H1 (cell line): ENCODE measurements around the gene ATXN7. TPM values are rescaled to one million over a fixed set of nuclear protein-coding genes. Genes with fewer than 3 reads are reported as not detected.

Experiments
- ASH2L ChIP-seq: fragments of 200-600, 300-600 bp; sonication (generic); IDR thresholded peaks from one replicate; pipeline ENCODE4 v1.7.1; 2017; ENCODE audit warnings: low read length
- BACH1 ChIP-seq: IDR thresholded peaks from 2 replicates; pipeline ENCODE4 v1.6.1; 2012; ENCODE audit warnings: low read length, improper control_type of control experiment
- CBX5 ChIP-seq: fragments of 300-800, 300-1000 bp; sonication (generic); IDR thresholded peaks from 2 replicates; pipeline ENCODE4 v1.7.1; 2016; ENCODE audit warnings: antibody characterized with exemption, low read length, low read depth
- CHD1 ChIP-seq: IDR thresholded peaks from 2 replicates; pipeline ENCODE4 v1.6.1; 2012; ENCODE audit warnings: low read depth, low read length, improper control_type of control experiment
- CHD2 ChIP-seq: IDR thresholded peaks from 2 replicates; pipeline ENCODE4 v1.6.1; 2012; ENCODE audit warnings: low read length, improper control_type of control experiment
- CHD7 ChIP-seq: fragments of 300-600 bp; sonication (generic); IDR thresholded peaks from 2 replicates; pipeline ENCODE4 v1.7.1; 2012; ENCODE audit warnings: low read length, moderate library complexity, mild to moderate bottlenecking, inconsistent platforms; ENCODE audit not compliant: insufficient replicate concordance
- EP300 ChIP-seq, 2 experiments: IDR thresholded peaks; 1 replicate in 1 of 2; 2 replicates in 1 of 2; pipeline ENCODE4 v1.6.1; 2011 to 2012; ENCODE audit warnings: low read depth in 2 of 2, low read length in 2 of 2, mild to moderate bottlenecking in 2 of 2, borderline replicate concordance in 1 of 2, inconsistent platforms in 1 of 2, moderate library complexity in 1 of 2
- GABPA ChIP-seq: IDR thresholded peaks from 2 replicates; pipeline ENCODE4 v1.6.1; 2011; ENCODE audit warnings: mild to moderate bottlenecking, low read length, moderate library complexity, borderline replicate concordance; ENCODE audit not compliant: insufficient read depth
- HDAC6 ChIP-seq: IDR thresholded peaks from one replicate; pipeline ENCODE4 v1.7.1; 2012; ENCODE audit warnings: low read depth, mild to moderate bottlenecking, inconsistent platforms, low read length, moderate library complexity
- JUN ChIP-seq: IDR thresholded peaks from 2 replicates; pipeline ENCODE4 v1.6.1; 2011; ENCODE audit warnings: low read depth, mild to moderate bottlenecking, improper control_type of control experiment, low read length
- SIRT6 ChIP-seq: IDR thresholded peaks from one replicate; pipeline ENCODE4 v1.7.1; 2012; ENCODE audit warnings: low read length, inconsistent platforms
- polyA plus RNA-seq, 7 experiments: library from polyadenylated mRNA; depleted of rRNA in 3 of 7; stranded (reverse) in 5 of 7; unstranded in 2 of 7; fragments of >200 nt in 5 of 7; fragments of 200-250 nt in 2 of 7; gene quantifications; 1 replicate in 5 of 7; 2 replicates in 1 of 7; 4 replicates in 1 of 7; pipeline versions ENCODE4 v1.2.1 to v1.2.3, GENCODE V29; 2011 to 2013; ENCODE audit warnings: missing spikeins in 2 of 7, mixed read lengths in 2 of 7
- total RNA-seq: library from RNA; stranded (reverse); fragmentation: NEBNext Ultra II Directional; extraction: Animal tissue kit (Norgen Biotek cat#: 25700); gene quantifications from 2 replicates; pipeline ENCODE4 v1.2.1, GENCODE V29; 2021
- TF ChIP-seq, protein P1 (sequence below): IDR thresholded peaks from 2 replicates; pipeline ENCODE4 v1.6.1; 2012; ENCODE audit warnings: inconsistent platforms

The ATXN7 gene
- total and polyA plus RNA-seq, 2 of the 8 experiments (the other 6 are each of a cell fraction or from before 2014, with no cell fraction given), result 15.5 to 16.8 TPM

- TF ChIP-seq CHD7 (no peak), CHD1 (no peak), EP300 (IDR thresholded peaks at IDR 0.05; ENCODE audit: borderline replicate concordance in 1 of 2, low read depth in 2 of 2, low read length in 2 of 2) (no peak), GABPA (no peak), ASH2L (no peak), CBX5 (no peak), SIRT6 (no peak), HDAC6 (no peak), BACH1 (no peak), CHD2 (no peak), JUN (no peak)
- TF ChIP-seq, protein P1, sequence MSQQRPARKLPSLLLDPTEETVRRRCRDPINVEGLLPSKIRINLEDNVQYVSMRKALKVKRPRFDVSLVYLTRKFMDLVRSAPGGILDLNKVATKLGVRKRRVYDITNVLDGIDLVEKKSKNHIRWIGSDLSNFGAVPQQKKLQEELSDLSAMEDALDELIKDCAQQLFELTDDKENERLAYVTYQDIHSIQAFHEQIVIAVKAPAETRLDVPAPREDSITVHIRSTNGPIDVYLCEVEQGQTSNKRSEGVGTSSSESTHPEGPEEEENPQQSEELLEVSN, result no peak
Observed at GRCh38 chr3:63851287-63851686, 12.4 kb upstream of the ATXN7 start (continued).
